ENCODE results near the gene BRCC3.
A peak's percentile ranks its signal among the peaks of the same experiment; 100 is the strongest.

BRCC3 gene

DNA sequence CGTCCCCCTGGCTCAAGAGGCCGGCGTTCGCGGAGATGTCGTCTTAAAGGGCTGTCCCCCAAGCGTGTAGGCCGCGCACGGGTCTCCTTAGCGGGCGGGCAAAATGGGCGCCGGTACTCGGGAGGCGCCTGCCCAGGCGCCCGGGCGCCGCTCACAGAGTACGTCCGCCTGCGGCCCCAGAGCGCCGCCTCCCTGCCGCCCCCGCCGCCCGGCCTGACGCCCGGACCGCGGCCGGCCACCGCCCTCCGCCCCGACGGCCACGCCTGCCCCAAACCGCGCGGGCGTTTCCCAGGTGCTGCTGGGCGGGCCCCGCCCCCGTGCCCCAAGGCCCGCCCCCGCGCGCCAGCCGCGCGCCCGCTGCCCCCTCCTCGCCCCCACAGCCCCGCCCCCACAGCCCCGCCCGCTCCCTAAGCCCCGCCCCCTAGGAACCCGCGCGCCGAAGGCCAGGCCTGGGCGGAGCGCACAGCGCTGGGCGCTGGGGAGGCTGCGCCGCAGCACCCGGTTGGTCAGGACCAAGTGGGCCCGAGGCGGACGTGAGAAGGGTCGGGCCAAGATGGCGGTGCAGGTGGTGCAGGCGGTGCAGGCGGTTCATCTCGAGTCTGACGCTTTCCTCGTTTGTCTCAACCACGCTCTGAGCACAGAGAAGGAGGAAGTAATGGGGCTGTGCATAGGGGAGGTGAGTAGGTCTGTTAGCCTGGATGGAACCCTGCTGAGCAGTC, at the start of gene BRCC3, which contains the start of the genes CMC4 and MTCP1:
Gene BRCC3, plus strand, starts transcription at position 534 of the 719 bp plus-strand sequence. Its CDS starts 20 bp downstream, at position 554.
Gene CMC4, minus strand, starts transcription at position 162 of the 719 bp plus-strand sequence. CDS start 7,113 bp downstream, outside the sequence.
Gene MTCP1, minus strand, starts transcription at position 162 of the 719 bp plus-strand sequence. CDS start 5,126 bp downstream, outside the sequence.
- Histone ChIP-seq H3K27ac (peak within 1 kb of the TSS; percentile 77), H3K27me3 (peaks cover 75% of the 10 kb centered on the region), H3K4me1 (peaks cover 27% of the 10 kb centered on the region), H3K4me3 (peak within 1 kb of the TSS; percentile 77), H3K9me3 (no peaks in the 10 kb centered on the region), H4K20me1 (0 out of 2 replicates have a peak, but pooled peaks cover 21% of the 10 kb centered on the region), H3K4me2 (peak within 1 kb of the TSS; percentile 61), H3K36me3 (peaks cover 10% of the 10 kb centered on the region), H3K9ac (peak within 1 kb of the TSS; percentile 86)
- TF ChIP-seq Cebpa-rat (IDR thresholded peaks at IDR 0.05): no peak

GRCh38 chrX:155022585-155022984, 48.7 kb upstream of the BRCC3 start, which contains the start of gene F8:
F8 (minus strand) TSS chrX:155022723; CDS start chrX:155022552, 171 bp downstream.
- Histone ChIP-seq H3K9me3 (no peaks in the 10 kb centered on the region), H3K4me2 (no peak within 1 kb of the TSS), H3K4me1 (no peaks in the 10 kb centered on the region), H4K20me1 (no peaks in the 10 kb centered on the region), H3K4me3 (no peak within 1 kb of the TSS), H3K9ac (no peak within 1 kb of the TSS), H3K27me3 (peaks cover 53% of the 10 kb centered on the region), H3K27ac (no peak within 1 kb of the TSS), H3K36me3 (no peaks in the 10 kb centered on the region)
- TF ChIP-seq Cebpa-rat (IDR thresholded peaks at IDR 0.05): no peak

DNA sequence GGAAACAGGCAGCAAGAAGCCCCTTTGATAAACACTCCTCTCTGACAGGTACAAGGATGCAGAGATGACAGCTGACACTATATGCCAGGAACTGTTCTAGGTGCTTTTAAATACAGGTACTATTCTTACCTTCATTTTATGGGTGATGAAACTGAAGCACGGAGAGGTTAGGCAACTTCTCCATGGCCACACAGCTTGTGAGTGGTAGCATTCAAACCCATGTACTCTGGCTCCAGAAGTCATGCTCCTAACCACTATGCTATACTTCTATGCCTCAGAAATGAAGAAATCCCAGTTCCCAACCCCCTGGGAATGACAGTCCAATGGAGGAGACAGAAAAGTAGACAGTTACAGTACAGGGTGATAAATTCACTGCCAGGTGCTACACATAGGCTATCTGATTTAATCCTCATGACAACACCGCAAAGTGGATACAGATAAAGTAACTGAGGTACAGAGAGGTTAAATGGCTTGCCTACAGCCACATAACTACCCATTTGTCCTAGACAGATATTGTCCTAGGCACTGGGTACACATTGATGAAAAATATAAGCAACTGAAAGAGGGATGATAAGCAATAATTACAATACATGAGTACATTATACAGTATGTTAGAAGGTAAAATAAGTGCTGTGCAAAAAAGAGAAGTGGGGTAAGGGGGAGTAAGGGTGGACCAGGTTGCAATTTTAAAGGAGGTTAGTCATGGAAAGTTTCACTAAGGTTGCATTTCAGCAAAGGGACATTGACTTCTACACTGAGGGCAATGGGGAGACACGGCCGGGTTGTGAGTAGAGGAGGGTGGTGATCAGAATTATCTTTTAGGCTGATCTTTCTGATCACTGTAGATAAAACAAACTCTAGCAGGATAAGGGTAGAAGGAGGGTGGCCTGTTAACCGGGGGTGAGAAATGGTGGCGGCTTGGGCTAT, 47.1 kb upstream of the BRCC3 start:
- Histone ChIP-seq H3K4me1 (peaks cover 13% of the 10 kb centered on the region), H3K36me3 (no peaks in the 10 kb centered on the region), H3K27ac (no peak overlapping the region), H3K4me2 (no peak overlapping the region), H4K20me1 (0 out of 2 replicates have a peak, but pooled peaks cover 7% of the 10 kb centered on the region), H3K27me3 (peaks cover 46% of the 10 kb centered on the region), H3K4me3 (no peak overlapping the region), H3K9me3 (no peaks in the 10 kb centered on the region), H3K9ac (no peak overlapping the region)
- TF ChIP-seq Cebpa-rat (IDR thresholded peaks at IDR 0.05): no peak

DNA sequence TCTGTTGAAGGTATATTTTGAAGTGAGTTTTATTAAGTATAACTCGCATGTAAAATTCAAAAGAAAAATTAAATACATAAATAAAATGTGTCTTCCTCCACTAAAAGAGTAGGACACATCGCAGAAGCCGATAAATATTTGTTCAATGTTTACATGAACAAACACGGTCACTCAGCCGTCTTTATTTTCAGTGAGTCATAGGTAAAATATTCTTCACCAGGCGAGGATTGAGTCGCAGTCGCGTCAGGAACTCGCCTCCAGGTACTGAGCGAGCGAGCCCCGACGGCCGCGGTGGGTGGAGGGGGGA, 44.9 kb upstream of the BRCC3 start:
- Histone ChIP-seq H3K4me1 (peaks cover 13% of the 10 kb centered on the region), H3K9ac (peak overlapping the region; percentile 63), H3K9me3 (no peaks in the 10 kb centered on the region), H4K20me1 (0 out of 2 replicates have a peak, but pooled peaks cover 10% of the 10 kb centered on the region), H3K36me3 (no peaks in the 10 kb centered on the region), H3K27me3 (peaks cover 39% of the 10 kb centered on the region), H3K4me3 (peak overlapping the region; percentile 73), H3K27ac (no peak overlapping the region), H3K4me2 (peak overlapping the region; percentile 37; the same call in 1 of the 2 replicates)
- no peak for TF ChIP-seq Cebpa-rat (IDR thresholded peaks at IDR 0.05)

DNA sequence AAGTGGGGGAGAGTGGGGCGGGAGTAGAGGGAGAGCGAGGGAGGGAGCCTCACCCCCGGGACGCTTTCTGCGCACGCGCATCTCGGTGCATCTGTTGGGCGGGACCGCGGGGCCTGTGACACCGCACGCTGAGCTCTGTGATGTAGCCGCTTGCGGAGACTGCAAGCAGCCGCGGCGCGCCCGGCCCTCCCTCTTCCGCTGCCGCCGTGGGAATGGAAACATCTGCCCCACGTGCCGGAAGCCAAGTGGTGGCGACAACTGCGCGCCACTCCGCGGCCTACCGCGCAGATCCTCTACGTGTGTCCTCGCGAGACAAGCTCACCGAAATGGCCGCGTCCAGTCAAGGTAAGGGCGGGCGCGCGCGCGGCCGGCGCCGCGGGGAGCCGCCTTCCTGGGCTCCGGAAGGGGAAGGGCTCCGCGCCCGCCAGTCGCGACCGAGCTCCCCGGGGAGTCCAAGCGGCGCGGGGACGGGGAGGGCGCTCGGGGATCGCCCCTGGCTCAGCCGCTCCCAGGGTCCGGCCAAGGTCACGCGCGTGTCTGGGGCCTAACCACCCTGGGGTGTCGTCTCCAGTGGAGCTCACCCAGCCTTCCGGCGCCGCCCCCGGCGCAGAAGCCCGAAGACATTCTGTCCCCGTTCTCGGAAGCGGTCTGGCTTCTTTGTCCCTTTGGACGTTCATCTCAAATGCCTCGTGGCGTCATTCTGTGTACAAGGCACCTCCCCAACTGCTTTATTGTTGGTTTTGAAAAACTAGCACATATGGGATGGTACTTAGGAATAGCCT, 44.4 kb upstream of the BRCC3 start, which contains the start of gene FUNDC2:
Gene FUNDC2, plus strand, starts transcription at position 118 of the 782 bp plus-strand sequence. Its CDS starts 95 bp downstream, at position 213.
- Histone ChIP-seq H4K20me1 (0 out of 2 replicates have a peak, but pooled peaks cover 10% of the 10 kb centered on the region), H3K4me3 (peak within 1 kb of the TSS; percentile 73), H3K36me3 (no peaks in the 10 kb centered on the region), H3K9me3 (no peaks in the 10 kb centered on the region), H3K27me3 (peaks cover 34% of the 10 kb centered on the region), H3K9ac (peak within 1 kb of the TSS; percentile 90), H3K4me1 (peaks cover 13% of the 10 kb centered on the region), H3K27ac (peak within 1 kb of the TSS; percentile 96), H3K4me2 (peak within 1 kb of the TSS; percentile 75)
- TF ChIP-seq Cebpa-rat (IDR thresholded peaks at IDR 0.05): no peak

GRCh38 chrX:155027509-155028066, 43.7 kb upstream of the BRCC3 start:
- Histone ChIP-seq H3K9me3 (no peaks in the 10 kb centered on the region), H3K4me2 (peak overlapping the region; percentile 75), H3K27me3 (peaks cover 28% of the 10 kb centered on the region), H3K9ac (peak overlapping the region; percentile 90), H3K27ac (peak overlapping the region; percentile 96), H3K36me3 (no peaks in the 10 kb centered on the region), H3K4me3 (peak overlapping the region; percentile 73), H4K20me1 (0 out of 2 replicates have a peak, but pooled peaks cover 10% of the 10 kb centered on the region), H3K4me1 (peaks cover 13% of the 10 kb centered on the region)
- TF ChIP-seq Cebpa-rat (IDR thresholded peaks at IDR 0.05): no peak

DNA sequence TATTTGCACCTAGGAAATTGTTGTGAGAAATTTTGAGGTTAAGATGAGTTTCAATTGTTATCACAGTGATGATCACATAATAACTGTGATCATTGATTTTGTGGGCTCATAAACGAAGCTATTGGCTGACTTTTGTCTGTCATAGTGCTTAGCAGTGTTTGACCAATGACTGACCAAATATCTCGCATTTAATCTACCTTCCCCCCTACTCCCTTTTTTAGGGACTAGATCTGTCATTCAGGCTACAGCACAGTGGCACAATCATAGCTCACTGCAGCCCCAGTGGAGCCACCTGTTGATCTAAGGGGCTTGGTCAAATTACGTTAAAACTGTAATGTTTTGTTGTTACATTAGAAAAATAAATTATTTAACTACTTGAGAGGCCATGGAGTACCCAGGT, 43.2 kb upstream of the BRCC3 start:
- Histone ChIP-seq H4K20me1 (0 out of 2 replicates have a peak, but pooled peaks cover 10% of the 10 kb centered on the region), H3K27me3 (peaks cover 26% of the 10 kb centered on the region)

DNA sequence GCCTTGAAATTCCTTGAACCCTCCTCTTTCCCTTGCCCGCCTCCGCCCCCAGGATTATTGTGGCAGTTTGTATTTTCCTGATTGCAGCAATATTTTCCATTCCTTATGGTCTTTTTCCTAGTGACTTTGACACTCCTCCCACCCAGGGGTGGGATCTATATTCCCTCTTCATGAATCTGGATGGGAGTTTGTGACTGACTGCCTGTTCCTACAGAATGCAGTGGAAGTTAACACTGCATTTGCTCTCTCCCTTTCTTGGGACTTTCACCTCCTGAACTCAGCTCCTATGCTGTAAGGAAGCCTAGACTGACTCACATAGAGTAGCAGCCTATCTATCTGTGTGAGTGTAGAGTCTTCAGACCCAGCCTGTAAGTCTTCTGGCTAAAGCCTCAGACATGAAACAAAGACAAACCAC, 42.4 kb upstream of the BRCC3 start:
- Histone ChIP-seq H3K4me1 (peaks cover 13% of the 10 kb centered on the region), H3K4me2 (peak overlapping the region; percentile 75; the same call in 1 of the 2 replicates), H3K27ac (no peak overlapping the region), H3K36me3 (no peaks in the 10 kb centered on the region), H3K4me3 (no peak overlapping the region), H3K9ac (no peak overlapping the region), H3K27me3 (peaks cover 18% of the 10 kb centered on the region), H4K20me1 (0 out of 2 replicates have a peak, but pooled peaks cover 10% of the 10 kb centered on the region), H3K9me3 (no peaks in the 10 kb centered on the region)
- no peak for TF ChIP-seq Cebpa-rat (IDR thresholded peaks at IDR 0.05)

More for the DNA sequence above, 43.2 kb upstream of the BRCC3 start:
- Histone ChIP-seq H3K4me2 (peak overlapping the region; percentile 75), H3K4me1 (peaks cover 13% of the 10 kb centered on the region), H3K27ac (peak overlapping the region; percentile 96; the same call in 1 of the 2 replicates), H3K9ac (peak overlapping the region; percentile 90; the same call in 1 of the 2 replicates), H3K4me3 (peak overlapping the region; percentile 73), H3K9me3 (no peaks in the 10 kb centered on the region), H3K36me3 (no peaks in the 10 kb centered on the region)
- TF ChIP-seq Cebpa-rat (IDR thresholded peaks at IDR 0.05): no peak

Measured in BLaER1 (cell line).